GM18870 (cell line): ENCODE data around the gene CAVIN2.

Source experiments
- ATAC-seq: cut with Tn5 transposase; IDR thresholded peaks from one replicate; pipeline ENCODE4 v1.9.1; 2021; ENCODE audit warnings: moderate library complexity; ENCODE audit not compliant: unreplicated experiment

Gene CAVIN2

DNA sequence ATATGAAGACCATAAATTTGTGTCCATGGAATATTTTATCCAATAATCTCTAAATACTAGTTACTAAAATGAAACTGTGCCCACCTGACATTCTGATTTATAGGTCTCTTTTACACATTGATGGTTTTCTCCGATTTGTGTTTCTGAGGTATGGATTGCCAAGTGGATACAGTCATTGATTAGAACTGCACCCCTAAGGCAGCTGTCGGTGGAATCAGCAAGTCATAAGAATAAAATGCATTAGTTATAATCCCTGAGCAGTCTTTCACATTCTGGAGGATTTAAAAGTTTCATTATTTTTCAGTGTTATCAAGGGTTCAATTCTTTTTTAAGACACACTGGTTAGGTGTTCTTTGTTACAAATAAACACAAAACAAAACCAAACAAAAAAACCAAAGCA, 6.0 kb downstream of the CAVIN2 start:
- no peak for ATAC-seq

DNA sequence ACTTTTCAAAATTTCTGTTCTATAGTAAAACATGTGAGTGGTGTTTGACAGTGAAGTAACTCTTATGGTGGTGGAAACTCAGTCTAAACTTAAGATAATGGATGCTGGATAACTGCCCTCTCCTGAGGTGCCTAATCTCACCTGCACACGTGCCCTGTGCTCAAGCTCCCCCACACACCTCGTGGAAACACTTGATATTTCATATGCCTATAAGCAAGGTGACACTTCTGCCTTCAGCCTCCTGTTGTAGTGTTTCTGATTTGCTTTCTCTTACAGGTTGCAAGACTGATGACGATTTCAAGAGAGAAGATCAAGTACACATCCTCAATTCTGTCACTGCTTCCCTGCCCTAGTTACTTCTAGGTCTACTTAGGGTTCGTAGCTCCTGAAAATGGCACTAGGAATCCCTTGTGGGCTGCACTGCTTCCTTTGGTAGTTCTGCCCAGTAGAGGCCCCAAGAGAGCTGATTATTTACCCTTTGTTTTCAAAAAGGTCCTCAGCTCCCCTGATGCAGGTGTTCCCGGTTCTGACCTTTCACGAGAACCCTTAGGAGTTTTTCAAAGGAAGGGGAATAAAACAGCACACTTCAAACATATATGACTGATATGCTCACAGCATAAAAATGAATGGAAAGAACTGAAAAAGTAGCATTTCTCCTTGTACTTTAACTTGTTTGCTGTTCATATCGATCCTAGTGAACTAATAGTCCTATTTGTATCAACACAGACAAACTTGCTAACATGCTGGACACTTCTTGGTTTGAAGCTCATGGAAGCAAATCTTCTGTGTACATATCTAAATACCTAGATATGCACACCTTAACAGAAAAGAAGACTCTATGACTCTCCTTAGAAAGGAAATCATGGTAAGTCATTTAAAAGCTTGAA, 6.7 kb downstream of the CAVIN2 start:
- no peak for ATAC-seq

DNA sequence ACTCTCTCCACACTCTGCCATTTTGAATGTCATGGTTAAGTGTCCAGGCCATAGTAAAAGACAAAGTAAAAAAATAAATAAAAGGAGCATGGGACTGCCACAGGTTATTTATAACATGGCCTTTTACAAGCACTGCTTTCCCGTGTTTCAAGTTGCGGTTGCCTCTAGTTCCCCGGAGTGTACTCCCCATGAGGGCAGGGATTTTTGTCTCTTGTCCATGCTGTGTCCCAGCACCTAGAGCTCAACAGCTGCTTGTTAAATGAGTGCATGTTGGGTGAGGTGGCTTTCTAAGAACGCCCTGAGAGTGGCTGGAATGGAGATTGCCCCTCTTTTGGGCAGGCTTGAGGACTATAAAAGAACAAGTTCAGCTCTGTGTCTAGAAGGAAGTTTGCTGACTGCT, 8.4 kb downstream of the CAVIN2 start:
- ATAC-seq = no peak

DNA sequence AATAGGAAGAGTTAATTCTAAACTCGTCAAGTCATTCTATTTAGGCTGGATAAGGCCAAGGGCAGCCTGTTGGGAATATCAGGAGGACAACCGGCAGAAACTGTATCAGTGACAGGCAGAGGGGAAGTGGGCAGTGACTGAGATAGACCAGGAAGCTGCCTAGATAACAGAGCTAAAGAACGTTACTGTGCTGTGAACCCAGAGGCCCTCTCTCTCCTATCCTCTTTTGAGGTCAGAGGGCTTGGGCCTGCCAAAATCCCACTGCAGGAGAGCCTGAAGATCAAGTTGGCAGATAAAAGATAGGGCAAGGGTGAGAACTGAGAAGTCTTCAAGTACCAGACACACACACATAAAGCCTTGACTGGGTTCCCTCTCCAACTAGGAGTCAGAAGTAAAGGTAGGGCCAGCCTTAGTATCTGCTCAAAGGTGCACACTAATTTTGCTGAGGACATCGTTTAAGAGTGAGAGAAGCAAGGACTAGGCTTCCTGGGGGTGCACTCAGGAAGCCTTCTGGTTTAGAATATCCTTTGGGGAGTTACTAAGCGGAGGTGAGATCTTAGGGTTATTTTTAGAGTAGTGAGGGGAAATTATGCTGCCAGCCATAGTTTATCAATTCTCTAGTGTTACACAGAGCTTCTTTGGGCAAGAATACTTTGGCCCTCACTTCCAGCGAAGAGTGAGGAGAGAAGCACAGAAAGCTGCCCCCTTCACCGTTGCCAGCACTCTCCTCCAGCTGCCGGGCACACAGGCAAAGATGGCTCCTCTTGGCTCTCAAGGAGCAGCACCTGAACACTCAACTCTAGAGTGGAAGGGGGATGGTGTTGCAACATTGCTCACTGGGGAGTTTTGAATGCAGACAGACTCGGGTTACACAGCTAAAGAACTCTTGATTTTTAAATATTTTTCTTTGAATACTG, 9.8 kb downstream of the CAVIN2 start:
- no peak for ATAC-seq

DNA sequence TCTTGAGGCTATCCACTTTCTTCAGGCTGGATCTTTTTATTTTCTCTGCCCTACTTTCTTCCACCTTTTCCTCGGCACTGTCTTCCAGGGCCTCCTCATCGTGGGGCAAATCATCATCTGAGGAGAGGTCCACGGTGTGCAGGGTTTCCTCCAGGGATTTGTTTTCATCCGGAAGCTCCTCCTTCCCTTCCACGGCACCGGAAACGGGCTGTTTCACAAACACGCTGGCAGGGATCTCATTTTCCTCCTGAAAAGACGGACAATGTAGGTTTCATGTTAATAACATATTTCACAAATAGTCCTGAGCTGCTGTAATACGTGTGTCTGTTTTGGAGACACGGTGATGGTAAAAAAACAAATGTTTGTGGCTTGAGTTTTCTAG, 10.4 kb downstream of the CAVIN2 start:
- ATAC-seq = no peak

DNA sequence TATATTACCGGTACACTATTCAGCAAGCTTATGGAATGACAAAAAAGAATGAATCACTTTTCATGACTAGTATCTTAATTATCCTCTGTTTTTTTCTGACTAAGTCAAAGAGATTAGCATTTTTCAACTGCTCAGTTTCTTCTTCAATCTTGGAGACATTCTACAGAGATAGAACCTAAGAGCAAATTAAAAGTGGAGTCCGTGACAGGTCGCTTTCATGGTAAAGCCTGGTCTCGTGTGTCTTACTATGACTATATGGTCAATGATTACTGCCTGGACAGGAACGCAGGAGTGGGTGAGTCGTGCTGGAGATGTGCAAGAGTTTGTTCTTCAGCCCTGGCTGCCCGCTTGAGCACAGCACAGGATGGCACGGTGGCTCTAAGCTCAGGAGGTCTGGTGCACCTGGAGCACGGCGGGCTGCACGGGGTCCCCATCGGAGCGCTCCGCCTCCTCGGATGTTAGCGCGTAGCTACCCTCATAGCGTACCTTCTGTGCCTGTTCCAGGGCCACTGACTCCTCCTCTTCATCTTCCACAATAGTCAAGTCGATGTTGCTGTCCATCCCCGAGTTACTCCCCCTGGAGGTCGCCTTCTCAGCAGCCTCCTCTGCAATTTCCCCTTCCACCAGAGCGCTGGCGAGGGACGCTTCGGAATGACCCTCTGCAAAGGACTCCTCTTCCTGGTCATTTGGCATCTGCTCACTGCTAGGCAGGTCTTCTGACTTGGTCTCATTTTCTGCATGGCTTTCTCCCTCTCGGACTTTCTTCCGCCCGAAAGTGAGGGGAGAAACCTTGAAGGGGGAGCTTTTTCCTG, 11.1 kb downstream of the CAVIN2 start:
- ATAC-seq = no peak

DNA sequence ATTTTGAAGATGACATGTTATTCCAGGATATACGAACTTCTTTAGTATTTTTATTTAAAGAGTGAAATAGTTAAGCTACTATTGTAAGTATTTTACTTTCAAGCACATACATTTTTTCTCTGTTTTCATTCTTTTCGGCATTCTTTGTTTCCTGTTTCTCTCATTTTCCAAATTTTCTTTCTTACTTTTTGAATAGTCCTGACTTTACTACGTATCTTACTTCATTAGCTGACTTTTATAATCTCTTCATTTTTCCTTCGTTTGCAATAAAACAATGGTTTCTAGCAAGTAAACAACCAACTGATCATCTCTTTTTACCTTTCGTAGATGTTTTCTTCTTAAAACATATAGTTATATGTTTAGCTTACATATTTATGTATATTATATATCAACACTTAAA, 11.8 kb downstream of the CAVIN2 start:
- ATAC-seq = no peak

DNA sequence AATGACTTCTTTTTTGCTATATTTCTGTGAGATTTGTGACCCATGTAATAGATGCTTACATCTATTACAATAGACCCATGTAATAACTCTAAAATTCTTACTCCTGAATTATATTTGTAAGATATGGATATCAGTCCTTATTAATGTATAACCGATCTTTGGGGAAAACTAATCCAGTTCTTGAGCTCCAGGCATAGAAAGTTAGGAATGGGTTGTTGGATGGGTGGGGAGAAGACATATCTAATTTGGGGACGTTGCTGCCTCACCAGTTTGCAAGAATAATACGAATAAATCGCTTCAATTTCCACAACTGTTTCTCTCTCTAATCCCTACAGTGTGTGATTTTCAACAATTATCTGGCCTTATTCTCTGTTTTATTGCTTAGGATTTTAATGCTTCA, 13.5 kb downstream of the CAVIN2 start:
- ATAC-seq = no peak

DNA sequence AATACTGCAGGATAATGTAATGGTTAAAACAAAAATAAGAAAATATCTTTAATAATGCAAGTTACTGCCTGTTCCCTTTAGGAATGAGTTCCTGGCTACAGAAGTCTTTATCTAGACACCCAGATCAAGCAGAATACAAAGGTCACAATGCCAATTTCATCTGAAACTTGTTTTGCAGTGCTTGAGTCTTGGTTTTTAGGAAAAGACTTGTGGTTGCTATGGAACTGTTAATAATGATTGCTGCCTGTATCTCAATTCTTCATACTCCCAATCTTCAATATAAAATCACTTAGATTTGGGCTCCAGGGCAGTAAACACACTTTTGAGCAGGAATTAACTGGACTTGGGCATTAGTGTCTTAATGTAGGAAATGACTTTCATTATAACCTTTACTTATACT, 14.2 kb downstream of the CAVIN2 start:
- no peak for ATAC-seq

DNA sequence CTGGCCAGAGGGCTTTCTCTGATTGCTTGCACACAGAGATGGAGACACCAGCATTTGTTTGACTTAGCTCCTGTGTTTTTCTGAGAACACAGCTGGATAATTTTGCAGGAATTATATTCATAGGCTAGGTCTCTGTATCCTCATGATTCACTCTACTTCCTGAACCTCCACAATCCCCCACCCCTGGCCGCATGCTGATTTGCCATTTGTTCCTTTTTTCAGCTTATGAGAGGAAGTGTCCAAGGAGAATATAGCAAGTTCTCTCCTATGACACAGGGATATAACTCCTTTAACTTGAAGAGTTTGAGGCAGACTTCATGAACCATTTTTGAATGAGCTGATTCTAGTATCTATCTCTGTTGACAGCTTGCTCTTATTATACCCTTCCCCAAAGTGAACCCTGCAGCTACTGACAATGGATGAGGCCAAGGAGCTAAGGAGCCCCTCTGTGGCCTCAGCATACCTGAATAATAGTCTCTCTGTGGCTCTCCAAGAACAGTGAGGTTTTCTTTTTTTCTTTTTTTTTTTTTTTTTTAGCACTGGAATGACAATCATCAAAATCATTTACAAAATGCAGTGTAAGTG, 15.4 kb downstream of the CAVIN2 start:
- ATAC-seq = no peak

DNA sequence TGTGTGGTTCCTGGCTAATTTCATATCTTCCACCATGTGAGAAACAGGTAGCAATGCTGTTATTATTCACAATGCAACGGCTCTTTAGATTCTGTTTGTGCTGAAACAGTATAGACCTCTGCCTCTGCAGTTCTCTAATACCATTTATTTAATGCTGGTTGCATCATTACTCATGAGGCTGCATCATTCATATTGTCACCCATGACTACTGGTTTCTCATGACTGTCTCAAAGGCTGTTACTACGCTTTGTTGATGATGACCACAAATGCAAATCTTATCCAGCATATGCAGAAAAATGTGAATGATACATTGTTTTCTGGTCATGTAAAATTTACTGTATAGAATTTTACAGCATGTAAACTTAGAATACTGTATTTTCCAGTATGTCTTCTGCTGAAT, 22.5 kb downstream of the CAVIN2 start:
- ATAC-seq = no peak

DNA sequence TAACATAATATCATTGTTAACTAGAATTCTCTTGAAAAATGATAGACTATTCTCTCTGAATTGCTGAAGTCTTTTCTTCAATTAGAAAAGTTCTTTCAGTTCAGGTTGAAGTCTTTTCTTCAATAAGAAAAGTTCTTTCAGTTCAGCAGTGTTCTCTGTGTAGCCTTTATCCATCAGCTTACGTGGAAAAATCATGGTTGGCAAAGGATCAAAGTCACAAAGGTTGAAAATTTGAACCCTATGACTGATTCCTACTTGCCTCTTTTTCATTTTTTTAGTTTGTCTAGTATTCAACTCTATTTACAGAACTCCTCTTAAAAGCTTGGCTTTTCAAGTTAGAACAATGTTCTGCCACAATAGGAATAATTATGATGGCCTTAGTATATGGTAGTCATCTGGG, 25.8 kb downstream of the CAVIN2 start:
- no peak for ATAC-seq

DNA sequence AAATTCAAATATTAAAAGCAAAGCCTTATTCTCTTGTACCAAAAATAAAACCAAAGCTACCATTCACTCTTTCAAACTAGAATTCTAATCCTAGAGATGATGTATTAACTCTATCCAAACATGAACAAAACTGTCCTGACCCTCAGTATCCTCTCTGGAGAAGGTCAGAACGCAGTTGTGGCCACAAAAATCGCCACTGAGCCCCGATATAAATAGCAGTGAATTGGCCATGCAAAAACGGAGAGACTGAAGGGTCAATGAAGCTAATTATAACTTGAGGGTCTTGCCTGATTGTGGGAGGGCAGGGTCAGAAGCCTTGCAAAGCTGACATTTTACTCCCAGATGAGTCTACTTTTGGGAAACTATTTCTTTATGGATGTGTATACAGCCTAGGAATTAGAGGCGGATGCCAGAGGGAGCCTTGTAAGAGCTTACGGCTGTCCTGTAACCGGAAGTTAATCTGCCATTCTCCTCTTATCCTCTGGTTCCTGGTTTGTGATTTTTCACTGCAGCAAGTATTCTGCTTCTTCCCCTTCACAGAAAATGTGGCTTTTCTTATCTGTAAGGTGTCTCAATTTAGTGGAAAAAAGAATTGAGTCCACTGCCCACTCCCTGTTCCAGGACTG, 28.1 kb downstream of the CAVIN2 start:
- no peak for ATAC-seq

DNA sequence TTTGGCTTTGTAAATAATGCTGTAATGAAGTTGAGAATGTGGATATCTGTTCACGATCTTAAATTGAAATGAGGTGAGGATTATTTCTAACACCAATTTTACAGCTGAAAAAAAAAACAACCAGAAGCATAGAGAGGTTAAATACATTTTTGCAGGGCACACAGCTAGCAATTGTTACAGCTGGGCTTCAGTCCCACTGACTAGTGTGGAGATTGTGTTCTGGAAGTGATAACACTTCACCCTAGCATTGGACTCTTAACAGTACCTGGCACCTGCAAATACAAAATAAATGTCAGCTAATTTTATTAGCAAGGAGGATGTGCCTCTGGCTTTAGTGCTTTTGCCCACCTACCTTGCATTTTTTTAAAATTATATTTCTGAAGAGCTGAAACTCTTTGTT, 28.8 kb downstream of the CAVIN2 start:
- no peak for ATAC-seq

DNA sequence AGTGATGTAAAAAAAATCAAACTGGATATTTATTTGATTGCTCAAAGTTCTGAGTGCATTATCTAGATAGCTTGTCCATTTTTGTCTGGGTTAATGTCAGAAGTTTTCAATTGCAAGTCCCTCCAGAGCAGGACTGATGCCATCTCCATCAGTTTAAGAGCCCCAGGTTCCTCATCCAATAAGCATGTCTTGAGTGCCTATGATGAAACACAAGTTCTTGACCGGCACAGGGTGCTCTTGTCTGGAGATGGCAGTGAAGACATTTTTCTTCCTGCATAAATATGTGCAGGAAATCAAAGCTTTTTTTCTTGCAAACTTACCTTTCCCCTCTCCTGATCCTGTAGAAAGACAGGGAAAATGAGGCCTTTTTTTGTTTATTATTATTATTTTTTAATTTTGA, 31.9 kb downstream of the CAVIN2 start:
- ATAC-seq = no peak

DNA sequence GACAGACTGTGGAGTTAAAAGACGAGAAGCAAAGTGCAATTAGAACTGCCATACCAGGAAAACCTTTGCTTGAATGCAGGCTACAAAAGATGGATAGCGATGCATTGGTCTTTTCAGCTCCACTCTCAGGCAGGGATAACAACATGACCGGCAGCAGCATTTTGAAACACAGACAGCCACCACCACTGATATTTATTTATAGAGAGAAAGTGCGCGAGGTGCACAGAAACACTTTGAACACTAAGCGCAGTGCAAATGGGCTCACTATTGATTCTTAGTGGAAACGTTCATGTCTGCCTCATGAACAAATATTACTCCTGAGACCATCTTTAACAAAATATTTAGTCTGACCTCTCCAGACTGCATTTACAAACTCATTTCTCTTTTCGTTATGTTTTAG, 32.9 kb downstream of the CAVIN2 start:
- no peak for ATAC-seq

DNA sequence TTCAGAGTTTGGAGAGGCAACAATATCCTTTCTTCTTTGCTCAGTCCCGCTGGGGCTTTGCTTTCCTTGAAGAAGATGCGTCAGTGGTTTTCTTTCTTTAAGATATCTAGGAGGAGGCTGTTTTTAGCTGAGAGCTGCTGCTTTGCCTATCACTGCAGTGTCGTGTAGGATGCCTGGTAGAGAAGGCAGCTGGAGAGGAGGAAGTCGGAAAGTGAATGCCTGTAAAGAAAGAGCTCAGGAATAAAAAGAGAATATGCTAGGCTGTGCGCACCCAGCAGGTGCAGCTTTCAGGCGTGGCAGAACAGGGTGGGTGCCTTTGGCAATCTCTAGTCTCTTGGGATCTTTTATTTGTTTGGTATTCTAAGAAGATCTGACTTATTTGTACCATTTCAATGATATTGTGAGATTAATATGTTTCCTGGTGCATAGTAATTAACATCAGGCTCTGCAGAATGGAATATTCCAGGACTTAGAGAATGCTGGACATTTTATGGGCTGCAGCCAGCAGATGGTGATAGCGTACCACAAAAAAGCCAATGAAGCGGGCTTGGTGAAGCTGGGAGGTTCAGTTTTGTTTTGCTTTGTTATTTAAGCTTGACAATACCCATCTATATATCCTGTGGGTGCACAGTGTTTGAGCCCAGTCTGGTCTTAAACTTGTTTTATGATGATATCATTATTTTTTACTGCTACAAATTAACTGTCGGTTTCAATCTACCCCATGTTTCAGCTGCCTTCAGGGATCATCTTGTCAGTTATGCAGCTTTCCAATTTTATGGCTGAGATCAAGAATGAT, 34.9 kb downstream of the CAVIN2 start:
- ATAC-seq = peak; percentile 88

DNA sequence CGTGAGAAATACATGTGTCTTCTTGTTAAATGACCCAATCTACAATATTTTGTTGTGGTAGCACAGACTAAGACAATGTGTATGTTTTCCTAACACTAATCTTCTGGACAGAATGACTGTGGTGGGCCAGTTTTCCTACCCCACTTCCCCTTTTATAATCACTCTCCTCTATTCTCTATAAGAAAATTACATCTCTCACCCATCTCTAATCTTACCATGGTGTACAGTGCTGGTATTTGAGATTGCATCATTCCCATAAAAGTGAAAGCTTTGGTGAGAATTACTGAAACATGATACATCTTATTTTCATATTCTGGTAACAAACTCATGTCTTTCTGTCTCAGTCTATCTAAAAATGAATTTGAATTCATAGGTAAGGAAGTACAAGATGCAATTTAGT, 40.5 kb downstream of the CAVIN2 start:
- no peak for ATAC-seq

DNA sequence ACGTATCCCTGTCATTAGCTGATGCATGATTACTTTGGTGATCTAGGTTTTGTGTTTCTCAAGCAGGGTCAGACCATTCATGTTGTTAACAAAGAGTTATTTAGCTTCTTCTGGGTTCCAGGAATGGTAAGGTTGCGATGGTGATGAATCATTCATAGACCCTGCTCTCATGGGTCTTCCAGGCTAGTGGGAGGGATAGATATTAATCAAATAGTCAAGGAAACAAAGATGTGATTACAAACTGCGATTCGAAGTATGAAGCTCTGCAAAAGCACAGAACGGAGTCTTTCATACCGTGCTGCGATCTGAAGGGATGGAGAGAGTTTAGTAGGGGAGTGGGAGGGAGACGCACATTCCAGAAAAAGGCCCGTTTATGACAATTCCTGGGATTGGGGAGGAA, 42.1 kb downstream of the CAVIN2 start:
- no peak for ATAC-seq

DNA sequence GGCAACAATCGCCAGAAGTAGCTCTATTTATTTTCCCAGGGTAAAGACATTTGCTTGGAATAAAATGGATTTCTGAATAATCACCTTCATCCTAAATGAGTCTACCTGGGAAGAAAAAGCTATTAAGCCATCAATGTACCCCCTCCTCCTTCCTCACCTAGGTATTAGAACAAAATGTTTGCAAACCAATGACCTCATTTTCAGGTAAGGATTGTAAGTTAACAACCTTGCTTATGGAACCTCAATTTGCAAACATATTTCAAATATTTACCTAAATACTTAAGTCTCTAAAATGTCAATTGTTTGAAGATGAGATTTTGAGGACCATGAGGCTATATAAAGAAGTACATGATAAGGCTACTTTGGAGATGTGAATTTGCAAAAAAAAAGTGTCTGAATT, 43.9 kb downstream of the CAVIN2 start:
- no peak for ATAC-seq
